GM21737 (cell line): ENCODE data around the gene CBY2.
"Not testable (repeated sequence)": the region's sequence is repeated elsewhere in the genome, so short reads cannot be mapped to it uniquely, and the experiment has no call there.

Source experiments
- ATAC-seq: cut with Tn5 transposase; IDR thresholded peaks from one replicate; pipeline ENCODE4 v1.9.1; 2021; ENCODE audit warnings: mild to moderate bottlenecking, moderate library complexity; ENCODE audit not compliant: unreplicated experiment

The CBY2 gene

GRCh38 chr13:45702088-45702487 is at the start of gene CBY2:
Gene CBY2, plus strand, starts transcription at chr13:45702320. Its CDS starts 71 bp downstream, at chr13:45702391.
- ATAC-seq: no peak

GRCh38 chr13:45654633-45655349 is 47.3 kb upstream of the CBY2 start:
- no peak for ATAC-seq

- no peak for ATAC-seq
Observed at GRCh38 chr13:45658586-45659235, 43.4 kb upstream of the CBY2 start.

GRCh38 chr13:45659536-45659935 is 42.6 kb upstream of the CBY2 start:
- ATAC-seq: no peak

- not testable (repeated sequence) for ATAC-seq
Observed at GRCh38 chr13:45660458-45660857, 41.7 kb upstream of the CBY2 start.

GRCh38 chr13:45662162-45662561 is 40.0 kb upstream of the CBY2 start:
- ATAC-seq: no peak

GRCh38 chr13:45662903-45663302 is 39.2 kb upstream of the CBY2 start:
- not testable (repeated sequence) for ATAC-seq

GRCh38 chr13:45669626-45670025 is 32.5 kb upstream of the CBY2 start:
- ATAC-seq: not testable (repeated sequence)

GRCh38 chr13:45670189-45670885 is 31.8 kb upstream of the CBY2 start:
- no peak for ATAC-seq

- ATAC-seq: no peak
Observed at GRCh38 chr13:45674908-45675307, 27.2 kb upstream of the CBY2 start.

- no peak for ATAC-seq
Observed at GRCh38 chr13:45678282-45678681, 23.8 kb upstream of the CBY2 start.

- ATAC-seq: no peak
Observed at GRCh38 chr13:45681113-45681512, 21.0 kb upstream of the CBY2 start.

GRCh38 chr13:45682494-45683008 is 19.6 kb upstream of the CBY2 start:
- no peak for ATAC-seq

- no peak for ATAC-seq
Observed at GRCh38 chr13:45683701-45684100, 18.4 kb upstream of the CBY2 start.

GRCh38 chr13:45688577-45688976 is 13.5 kb upstream of the CBY2 start:
- no peak for ATAC-seq

- ATAC-seq: no peak
Observed at GRCh38 chr13:45690636-45691035, 11.5 kb upstream of the CBY2 start.

- no peak for ATAC-seq
Observed at GRCh38 chr13:45691251-45691650, 10.9 kb upstream of the CBY2 start.

GRCh38 chr13:45691667-45692066 is 10.5 kb upstream of the CBY2 start:
- no peak for ATAC-seq

GRCh38 chr13:45695198-45695730 is 6.9 kb upstream of the CBY2 start:
- ATAC-seq: no peak

GRCh38 chr13:45696610-45697226 is 5.4 kb upstream of the CBY2 start:
- no peak for ATAC-seq
